ENCODE data around the gene USP7.

DNA sequence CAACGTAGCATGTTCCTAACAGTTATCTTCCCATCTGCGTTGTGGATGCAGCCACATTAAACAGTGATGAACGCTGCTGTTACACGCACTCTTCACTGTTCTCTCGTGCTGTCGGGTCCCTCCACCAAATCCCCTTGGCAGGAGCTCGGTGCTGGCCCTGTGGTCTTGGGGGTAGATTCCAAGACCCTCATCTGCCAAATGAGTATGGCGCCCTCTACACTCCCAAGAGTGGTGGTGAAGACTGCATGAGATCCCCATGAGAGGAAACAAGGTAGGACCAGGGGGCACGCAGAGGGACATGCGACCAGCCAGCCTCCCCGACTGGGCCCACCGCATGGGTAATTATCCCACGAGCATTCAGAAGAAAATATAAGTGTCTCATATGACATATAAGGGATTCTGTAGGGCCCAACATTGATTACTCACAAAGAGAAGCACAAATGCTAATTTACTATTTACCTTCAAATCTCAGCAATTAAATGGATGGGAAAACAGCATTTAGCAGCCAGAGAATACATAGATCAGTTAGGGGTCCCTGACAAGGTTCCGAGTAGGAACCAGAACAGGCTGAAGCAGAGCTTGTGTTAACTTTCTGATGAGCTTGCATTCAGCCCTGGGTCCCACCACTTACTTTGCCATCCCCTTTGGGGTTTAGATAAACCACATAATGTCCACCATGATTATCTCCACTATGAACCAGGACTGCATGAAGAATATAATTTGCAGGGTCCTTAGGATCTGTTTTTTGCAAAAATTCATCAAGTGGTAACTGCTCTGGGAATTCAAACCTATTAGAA is 57.7 kb downstream of the USP7 start:
- TF ChIP-seq, protein P1, sequence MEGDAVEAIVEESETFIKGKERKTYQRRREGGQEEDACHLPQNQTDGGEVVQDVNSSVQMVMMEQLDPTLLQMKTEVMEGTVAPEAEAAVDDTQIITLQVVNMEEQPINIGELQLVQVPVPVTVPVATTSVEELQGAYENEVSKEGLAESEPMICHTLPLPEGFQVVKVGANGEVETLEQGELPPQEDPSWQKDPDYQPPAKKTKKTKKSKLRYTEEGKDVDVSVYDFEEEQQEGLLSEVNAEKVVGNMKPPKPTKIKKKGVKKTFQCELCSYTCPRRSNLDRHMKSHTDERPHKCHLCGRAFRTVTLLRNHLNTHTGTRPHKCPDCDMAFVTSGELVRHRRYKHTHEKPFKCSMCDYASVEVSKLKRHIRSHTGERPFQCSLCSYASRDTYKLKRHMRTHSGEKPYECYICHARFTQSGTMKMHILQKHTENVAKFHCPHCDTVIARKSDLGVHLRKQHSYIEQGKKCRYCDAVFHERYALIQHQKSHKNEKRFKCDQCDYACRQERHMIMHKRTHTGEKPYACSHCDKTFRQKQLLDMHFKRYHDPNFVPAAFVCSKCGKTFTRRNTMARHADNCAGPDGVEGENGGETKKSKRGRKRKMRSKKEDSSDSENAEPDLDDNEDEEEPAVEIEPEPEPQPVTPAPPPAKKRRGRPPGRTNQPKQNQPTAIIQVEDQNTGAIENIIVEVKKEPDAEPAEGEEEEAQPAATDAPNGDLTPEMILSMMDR (IDR thresholded peaks at IDR 0.05) = no peak
- TF ChIP-seq POLR2A (IDR thresholded peaks at IDR 0.05) = no peak
- TF ChIP-seq POLR2AphosphoS5 (IDR thresholded peaks at IDR 0.05) = no peak

All from prostate gland (tissue), 2 donors.